ENCODE measurements around the gene CATSPERB. TPM values are rescaled to one million over a fixed set of nuclear protein-coding genes. Genes with fewer than 3 reads are reported as not detected.

CATSPERB gene
- total RNA-seq, result not detected in 2 replicates

GRCh38 chr14:91731986-91732385 is at the start of gene CATSPERB:
TSS of gene CATSPERB (minus strand) at chr14:91732086. CDS start at chr14:91729479, 2,607 bp downstream.

Small RNA genes lying within 50 kb of the gene (small RNA-seq; reads per million reads assigned to genes)
- gene AL133373.1, result not detected
- not detected for gene POLR3GP1
- 0.23 reads per million for gene RF00012

Other genes with a start within 250 kb of the CATSPERB start
- gene PPP4R3A, start 221.8 kb downstream of the CATSPERB start, total RNA-seq, result 57.3 and 58.6 TPM in 2 replicates
- gene TC2N, start 135.4 kb upstream of the CATSPERB start, total RNA-seq, result 5.9 and 7.9 TPM in 2 replicates
- gene FBLN5, start 215.6 kb upstream of the CATSPERB start, total RNA-seq, result 3.5 and 4.2 TPM in 2 replicates